HG03103 (cell line): Measurements from ENCODE around the gene HSD17B10.
"Not testable (repeated sequence)": the region's sequence is repeated elsewhere in the genome, so short reads cannot be mapped to it uniquely, and the experiment has no call there.

Source experiments
- ATAC-seq: cut with Tn5 transposase; IDR thresholded peaks from one replicate; pipeline ENCODE4 v1.9.1; 2021; ENCODE audit warnings: low read depth; ENCODE audit not compliant: unreplicated experiment

Gene HSD17B10

DNA sequence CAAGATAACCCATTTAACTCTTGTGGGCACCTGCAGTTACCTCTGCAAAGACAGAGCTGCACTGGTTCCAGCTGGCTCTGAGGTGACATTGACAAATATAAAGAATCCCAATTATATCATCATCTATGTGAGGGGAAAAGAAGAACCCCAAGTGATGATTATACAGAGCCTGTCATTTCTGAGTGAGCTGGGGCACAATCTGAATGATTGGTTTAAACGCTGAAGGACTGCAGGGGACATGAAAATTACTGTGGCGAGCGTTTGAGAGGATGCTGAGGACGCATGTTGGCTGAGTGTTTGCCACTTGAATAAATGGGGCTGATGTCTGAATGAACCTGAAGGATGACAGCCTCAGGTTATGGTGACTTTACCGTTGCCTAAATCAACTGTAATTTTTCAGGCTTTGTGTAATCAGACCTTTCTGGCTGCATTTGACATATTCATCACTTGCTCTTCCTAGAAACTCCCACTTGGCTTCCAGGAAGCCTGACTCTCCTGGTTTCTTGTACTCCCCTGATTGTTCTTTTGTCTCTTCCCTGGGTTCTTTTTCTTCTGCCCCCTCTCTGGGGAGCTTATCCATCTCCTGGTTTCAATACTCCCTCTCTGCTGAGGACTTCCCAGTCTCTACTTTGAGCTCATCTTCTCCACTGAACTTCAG is 4.1 kb upstream of the HSD17B10 start:
- ATAC-seq = no peak

DNA sequence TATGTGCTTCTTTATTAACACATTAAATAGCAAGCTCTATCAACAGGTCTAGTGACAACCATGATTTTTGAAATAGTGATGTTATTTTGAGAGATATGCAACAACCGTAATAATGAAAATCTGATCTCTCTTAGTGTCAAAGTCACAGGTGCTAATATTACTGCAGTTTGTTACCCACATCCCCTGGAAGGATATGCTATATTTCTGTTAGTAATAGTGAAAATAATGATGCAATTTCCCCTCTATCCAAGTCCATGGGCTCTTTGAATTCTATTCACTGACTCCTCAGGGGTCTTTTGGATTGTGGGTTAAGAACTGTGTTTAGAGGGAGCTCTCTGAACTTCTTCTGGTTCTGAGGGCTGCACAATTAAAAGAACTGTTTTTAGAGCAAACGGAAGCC is 3.0 kb upstream of the HSD17B10 start:
- ATAC-seq = no peak

DNA sequence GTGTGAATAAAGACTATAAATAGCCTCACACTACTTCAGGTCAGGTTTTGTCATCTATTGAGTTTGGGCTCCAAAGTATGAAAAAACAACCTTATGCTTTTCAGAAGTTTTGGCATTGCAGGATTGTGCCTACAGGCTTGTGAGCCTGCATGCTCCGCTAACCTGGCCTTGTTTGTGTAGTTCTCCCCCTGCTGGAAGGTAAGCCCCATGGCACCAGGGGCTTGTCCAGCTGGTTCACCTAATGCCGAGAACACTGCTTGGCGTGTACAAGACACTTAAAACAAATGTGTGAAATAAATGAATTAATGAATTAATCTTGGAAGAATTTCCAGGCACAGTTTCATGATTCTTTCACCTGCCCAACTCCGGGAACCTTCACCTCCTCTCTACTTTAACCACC is 1.8 kb upstream of the HSD17B10 start:
- peak; percentile 46 for ATAC-seq

DNA sequence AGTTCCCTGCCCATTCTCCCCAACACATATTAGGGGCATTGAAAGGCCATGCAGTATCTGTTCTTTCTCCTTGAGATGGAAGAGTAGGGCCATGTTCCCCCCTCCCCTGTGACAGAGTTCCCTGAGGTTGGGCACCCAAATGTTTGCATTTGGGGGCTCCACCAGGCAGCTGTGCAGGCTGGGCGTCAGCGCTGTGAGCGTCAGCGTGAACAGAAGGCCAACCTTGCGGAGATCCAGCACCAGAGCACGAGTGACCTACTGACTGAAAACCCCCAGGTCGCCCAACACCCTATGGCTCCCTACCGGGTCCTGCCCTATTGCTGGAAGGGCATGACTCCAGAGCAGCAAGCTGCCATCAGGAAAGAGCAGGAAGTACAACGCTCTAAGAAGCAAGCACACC is 3.9 kb downstream of the HSD17B10 start:
- ATAC-seq = no peak

DNA sequence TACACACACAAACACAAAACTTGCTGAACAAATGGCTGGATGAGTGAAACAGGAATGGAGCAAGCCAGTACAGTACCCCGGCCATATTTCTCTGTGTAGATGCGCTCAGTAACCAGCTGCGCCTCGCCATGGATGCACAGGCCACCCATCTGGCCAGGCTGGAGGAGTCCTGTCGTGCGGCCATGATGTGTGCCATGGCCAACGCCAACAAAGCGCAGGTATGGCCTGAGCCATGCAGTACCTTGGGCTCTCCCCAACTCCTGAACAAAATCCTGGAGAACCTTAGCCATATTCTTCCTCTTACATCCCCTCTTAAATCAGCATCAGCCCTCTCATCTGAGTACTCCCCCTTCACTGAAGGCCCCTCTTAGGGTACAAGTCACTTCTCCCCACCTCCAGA is 4.4 kb downstream of the HSD17B10 start:
- no peak for ATAC-seq

DNA sequence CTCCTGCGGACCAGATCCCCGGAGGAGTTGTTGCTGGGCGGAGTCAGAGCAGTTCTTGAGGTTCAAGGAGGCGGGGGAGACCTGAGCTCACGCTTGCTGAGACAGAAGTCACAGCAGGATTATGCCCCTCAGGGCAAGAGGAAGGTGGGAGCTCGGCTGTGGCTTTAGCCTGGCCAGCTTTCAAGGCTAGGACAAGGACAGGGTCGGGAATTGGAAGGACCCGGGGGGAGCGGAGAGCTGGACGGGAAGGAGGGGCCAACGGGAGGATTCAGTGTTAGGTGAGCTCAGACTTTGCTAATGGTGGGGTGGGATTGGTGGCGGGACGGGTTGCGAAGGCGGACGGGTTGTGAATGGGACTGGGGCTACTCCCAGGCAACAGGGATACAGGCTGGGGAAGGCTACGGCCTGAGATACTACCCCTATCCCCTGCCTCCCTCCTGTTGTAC is 11.3 kb downstream of the HSD17B10 start, which contains the start of gene RIBC1:
Gene RIBC1, plus strand, starts transcription at position 13 of the 446 bp plus-strand sequence. CDS start 3,404 bp downstream, outside the sequence.
- ATAC-seq = no peak

DNA sequence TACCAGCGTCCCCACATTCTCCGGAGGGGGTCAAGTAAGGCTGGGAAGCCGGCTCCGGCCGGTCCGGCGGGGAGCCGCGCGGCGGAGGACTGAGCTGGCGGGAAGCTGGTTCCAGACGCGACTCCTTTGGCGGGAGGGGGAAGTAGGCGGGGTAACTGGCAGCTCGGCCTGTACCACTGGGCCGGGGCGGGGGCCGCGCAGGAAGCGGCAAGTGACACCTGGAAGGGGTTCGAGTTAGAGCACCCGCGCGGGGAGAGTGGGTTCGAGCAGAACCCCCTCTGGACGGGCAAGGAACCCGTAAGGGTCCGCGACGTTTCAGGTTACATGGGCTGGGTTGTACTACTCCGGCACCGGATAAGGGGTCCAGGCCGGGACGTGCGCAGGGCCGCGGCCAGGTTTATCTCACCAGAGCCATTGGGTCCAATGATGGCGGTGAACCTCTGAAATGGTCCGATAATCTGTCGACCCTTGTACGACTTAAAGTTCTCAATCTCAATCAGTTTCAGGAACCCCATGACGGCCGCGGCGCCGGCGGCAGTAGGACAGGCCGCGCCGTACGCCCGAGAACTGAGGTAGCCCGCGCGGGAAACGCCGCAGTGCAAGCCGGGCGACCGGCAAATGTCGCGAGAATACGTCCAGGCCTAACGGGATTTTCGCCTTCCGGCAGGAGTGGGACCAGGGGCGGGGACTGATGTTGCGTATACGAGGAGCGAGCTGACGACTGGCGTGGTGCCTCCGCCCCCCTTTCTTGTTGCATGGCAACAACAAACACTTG is 11.9 kb downstream of the HSD17B10 start, which contains the start of gene SMC1A:
Gene SMC1A, minus strand, starts transcription at position 569 of the 775 bp plus-strand sequence. Its CDS starts 54 bp downstream, at position 515.
- peak; percentile 92 for ATAC-seq

DNA sequence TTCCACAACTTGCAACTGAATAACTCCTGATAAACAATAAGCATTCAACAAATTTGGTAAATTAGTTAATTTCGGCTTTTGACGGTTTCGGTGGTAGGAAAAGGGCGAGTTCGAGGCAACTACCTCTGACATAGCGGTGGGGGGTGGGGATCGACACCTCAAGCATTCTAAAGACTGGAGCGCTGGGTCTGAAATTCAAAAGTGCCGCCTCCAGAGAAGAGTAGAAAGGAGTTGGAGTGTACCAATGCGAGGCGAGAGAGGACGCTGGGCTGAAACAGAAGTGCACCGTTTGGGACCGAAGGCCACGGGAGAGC is 12.4 kb downstream of the HSD17B10 start:
- peak; percentile 5 for ATAC-seq

DNA sequence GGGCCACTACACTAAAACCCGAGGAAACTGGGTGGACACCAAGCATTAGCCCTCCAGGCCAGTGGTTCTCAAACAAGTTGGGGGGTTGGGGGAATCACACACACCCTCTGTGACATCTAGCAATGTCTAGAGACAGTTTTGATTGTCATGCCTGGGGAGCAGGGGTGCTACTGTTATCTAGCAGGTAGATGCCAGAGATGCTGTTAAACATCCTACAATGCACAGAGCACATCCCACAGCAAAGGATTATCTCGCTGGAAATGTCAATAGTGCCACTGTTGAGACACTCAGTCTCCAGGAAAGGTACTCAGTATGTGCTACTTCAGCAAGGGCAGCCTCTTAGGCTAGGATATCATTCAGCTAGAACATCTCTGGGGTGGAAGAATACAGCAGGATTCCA is 13.0 kb downstream of the HSD17B10 start:
- ATAC-seq = no peak

DNA sequence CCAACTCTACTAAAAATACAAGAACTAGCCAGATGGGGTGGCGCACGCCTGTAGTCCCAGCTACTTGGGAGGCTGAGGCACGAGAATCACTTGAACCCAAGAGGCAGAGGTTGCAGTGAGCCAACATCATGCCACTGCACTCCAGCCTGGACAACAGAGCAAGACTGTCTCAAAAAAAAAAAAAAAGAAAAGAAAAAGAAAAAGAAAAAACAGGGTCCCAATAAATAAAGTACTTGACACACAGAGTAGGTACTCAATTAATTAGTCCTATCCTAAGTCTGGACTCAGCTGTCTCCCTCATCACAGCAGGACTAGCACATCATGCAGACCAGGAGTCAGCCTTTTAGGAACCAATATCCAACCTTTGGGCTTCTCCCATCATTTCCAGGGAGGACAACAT is 13.8 kb downstream of the HSD17B10 start:
- not testable (repeated sequence) for ATAC-seq

DNA sequence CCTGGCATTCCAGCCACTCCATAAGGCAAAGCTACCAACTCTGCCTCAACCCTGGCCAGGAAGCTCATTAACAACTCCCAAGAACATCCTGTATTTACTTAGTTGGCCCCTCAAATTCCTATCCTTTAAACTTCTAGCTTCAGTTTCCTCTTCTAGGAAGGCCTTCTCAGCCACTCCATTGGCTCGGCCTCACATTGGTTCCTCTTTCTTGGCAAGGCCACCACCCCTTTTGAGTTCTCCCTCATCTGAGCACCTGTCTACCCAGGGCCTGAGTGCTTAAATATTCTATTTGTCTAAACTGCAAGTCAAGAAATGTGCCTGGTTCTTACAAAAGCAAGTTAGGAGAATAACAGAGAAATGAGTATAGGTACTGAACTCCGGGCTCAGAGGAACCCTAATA is 21.7 kb downstream of the HSD17B10 start:
- no peak for ATAC-seq

DNA sequence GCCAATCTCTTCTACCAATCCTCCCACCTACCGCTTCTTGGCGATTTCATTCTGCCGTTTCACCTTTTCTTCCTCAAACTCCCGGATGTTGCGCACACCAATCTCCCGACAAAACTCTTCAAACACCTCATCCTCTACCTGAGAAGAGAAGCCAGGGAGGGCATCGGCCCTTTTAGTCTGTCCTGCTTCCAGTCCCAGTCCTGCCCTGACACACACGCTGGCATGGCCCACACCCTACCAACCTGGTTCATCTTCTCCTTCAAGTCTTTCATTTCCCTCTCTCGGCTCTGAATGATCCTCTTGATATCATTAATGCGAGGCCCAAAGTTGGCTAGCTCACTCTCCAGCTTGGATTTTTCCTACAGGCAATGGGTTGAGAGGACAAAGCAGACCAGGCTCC is 30.6 kb downstream of the HSD17B10 start:
- ATAC-seq = no peak

DNA sequence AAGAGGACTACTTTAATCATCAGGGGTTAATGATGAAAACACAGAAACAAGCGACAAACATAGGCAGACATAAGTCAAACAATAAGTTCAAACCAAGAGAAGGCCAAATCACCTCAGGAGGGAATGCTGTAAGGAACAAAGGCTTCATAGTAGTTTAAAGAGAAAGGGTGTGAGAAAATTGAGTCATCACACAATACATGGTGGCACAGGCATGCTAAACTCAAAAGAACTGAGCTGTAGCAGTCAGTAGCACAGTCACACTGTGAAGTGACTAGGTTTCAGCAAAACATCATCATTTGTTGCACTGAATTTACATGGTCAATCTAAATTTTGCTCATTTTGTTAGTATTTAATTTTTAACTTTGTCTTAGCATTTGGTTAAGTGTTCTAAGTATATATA is 36.0 kb downstream of the HSD17B10 start:
- ATAC-seq = no peak

DNA sequence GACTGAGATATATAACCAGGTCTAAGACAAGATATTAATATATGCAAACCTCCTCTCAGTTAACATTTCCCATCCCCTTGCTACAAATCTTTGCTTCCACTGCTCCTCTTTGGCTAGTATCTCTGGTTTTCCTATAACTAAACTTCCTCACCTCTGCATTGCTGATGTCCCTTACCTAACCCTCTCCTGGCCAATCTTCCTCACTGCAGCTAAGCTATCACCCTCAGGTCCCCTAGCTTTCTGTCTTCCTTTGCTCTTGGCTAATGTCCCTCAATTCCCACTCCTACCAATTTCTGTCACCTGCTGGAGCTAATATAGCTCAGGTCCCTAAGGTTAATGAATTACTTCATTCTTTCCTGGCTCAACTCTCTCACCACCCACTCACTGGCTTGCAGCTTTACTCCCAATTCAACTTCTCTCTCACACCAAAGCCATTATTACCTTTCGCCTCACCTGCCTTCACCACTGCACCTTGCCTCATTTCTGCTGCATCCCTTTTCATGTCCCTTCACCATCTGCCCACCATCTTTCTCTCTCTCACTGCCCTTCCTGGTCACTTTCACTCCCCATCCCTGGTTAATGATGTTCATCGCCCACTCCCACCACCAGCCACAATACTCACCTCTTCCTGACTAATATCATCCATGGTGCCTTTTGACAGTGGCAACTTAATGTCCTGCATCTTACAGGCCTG is 38.4 kb downstream of the HSD17B10 start:
- ATAC-seq = no peak

DNA sequence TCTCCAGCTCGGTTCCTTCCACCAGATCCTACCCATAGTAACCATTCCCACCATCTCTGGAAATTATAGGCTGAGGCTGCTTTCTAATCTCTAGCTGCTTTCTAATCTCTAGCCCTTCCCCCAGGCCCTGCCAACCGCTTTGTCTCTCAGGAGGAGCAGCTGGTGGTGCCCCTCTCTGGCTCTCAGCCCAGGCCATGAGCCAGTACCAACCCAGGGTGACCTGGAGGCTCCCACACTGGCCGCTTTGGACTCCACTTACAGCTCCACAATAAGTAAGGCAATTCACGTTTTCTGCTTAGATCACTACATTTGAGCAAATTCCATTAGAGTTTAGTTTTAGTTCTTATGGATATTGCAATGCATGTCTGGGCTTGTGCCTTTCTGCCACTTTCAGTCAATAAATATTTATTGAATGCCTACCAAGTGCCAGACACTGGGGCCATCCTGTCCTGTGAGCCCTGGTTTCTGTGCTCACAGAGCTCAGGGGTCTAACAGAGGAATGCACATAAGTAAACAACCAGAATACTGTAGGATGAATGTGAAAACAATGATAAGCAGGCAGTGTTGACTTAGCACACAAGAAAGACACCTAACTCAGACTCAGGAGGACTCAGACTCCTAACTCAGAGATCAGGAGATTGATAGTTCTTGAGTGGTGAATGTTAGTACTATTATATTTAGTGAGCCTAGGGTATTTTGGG is 50.6 kb downstream of the HSD17B10 start:
- ATAC-seq = no peak
